ENCODE results near the gene SLC8A1.

- TF ChIP-seq, protein P1, sequence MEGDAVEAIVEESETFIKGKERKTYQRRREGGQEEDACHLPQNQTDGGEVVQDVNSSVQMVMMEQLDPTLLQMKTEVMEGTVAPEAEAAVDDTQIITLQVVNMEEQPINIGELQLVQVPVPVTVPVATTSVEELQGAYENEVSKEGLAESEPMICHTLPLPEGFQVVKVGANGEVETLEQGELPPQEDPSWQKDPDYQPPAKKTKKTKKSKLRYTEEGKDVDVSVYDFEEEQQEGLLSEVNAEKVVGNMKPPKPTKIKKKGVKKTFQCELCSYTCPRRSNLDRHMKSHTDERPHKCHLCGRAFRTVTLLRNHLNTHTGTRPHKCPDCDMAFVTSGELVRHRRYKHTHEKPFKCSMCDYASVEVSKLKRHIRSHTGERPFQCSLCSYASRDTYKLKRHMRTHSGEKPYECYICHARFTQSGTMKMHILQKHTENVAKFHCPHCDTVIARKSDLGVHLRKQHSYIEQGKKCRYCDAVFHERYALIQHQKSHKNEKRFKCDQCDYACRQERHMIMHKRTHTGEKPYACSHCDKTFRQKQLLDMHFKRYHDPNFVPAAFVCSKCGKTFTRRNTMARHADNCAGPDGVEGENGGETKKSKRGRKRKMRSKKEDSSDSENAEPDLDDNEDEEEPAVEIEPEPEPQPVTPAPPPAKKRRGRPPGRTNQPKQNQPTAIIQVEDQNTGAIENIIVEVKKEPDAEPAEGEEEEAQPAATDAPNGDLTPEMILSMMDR (IDR thresholded peaks at IDR 0.05), result peak; percentile 75
- TF ChIP-seq EZH2 (IDR thresholded peaks at IDR 0.05), result no peak
Observed at GRCh38 chr2:40448476-40449079, 3.3 kb downstream of the SLC8A1 start.

Data from neural progenitor cell (in vitro differentiated cells).